Activated T-cell treated with anti-CD3 and anti-CD28 coated beads, Interleukin-2, amount 50 U/mL, for 48 hours (primary cell): ENCODE measurements around the gene CHTF18.
"Not testable (repeated sequence)": the region's sequence is repeated elsewhere in the genome, so short reads cannot be mapped to it uniquely, and the experiment has no call there.

Source experiments
- DNase-seq, 2 experiments: peaks; one replicate each; pipeline ENCODE4 v3.0.0-alpha.2; 2020

CHTF18 gene

DNA sequence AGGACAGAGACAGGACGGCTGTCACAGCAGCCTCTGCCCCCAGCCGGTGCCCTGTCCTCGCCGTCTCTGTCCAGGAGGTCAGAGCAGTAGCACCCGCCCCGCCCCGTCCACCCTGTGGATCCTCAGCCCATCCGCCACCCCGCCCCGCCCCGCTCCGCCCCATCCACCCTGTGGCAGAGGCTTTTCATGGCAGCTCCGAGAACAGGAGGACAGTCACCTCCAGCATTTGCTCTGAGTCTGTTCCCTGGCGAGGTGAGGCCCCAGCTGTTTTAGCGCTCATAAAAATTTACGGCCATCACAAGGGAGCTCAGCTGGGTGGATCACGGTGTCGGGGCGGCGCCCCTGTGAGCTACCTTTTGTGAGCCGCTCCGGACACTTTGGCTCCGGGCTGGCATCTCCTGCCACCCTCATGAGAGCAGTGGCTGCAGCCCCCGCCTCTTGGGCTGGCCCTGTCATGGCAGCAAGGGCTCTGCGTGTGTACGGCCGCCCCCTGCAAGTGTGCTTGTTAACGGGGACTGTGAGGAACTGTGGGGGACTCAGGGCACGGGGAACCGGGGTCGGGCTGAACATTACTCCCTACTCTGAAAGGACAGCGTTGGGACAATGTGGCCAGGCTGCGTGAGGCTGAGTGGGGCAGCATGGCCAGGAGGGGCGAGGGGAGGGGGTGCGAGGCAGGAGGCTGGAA, 44.4 kb downstream of the CHTF18 start:
- no peak for DNase-seq

DNA sequence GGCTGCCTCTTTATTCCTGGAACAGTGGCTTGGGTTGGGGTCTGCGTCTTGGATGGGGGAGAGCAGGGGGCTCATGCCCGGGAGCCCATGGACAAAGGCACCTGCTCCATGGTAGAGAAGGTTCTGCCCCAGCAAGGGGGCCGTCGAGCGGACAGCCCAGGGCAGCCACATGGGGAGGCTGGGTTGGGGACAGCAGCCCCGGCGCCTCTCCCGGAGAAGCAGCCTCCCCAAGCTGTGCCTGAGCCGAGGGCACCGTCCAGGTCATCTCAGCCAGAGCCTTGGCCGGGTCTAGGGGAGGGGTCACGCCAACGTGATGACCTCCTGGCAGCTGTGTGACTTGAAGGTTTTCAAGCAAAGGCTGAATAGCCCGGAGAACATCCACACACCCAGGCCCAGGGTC, 45.0 kb downstream of the CHTF18 start:
- DNase-seq = no peak

DNA sequence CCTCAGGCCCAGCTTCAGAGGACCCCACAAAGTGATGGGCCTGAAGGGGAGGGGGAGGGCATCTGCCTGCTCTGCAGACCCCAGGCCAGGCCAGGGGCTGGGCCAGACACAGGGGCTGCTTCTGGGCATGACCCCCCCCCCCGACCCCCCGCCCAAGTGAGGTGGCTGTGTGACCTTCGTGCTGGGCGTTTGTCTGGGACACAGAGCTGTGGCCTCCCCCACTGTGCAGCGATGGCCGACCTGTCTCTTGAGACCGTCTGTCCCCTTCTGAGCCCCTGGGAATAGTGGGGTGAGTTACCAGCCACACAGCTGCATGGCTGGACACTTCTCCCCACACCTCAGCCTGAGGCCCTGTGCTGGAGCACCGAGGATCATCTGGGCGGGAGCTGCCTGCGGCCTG, 47.0 kb downstream of the CHTF18 start:
- no peak for DNase-seq

DNA sequence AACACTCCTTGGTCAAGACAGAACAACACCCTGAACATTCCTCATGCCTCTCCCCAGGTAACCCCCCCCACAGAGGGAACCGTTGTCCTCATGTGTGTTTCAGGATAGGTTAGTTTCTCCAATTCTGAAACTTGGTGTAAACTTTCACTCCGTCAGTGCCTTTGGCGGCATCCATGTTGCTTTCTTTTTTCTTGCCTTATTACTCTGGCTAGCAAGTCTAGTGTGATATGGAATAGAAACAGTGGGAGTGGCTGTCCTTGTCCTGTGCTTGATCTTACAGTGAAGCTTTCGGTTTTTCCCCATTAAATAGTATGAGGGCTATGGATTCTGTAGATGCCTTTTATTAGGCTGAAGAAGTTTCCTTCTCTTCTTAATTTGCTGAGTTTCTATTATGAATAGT, 47.8 kb downstream of the CHTF18 start:
- no peak for DNase-seq

DNA sequence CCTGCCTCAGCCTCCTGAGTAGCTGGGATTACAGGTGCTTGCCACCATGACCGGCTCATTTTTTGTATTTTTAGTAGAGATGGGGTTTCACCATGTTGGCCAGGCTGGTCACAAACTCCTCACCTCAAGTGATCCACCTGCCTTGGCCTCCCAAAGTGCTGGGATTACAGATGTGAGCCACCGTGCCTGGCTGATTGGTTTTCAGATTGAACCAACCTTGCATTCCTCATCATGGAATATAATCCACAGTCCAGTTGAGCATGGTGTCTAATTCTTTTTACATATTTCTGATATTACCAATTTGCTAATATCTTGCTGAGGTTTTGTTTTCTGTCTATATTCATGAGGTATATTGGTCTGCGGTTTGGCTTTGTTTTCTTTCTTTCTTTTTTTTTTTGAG, 48.4 kb downstream of the CHTF18 start:
- not testable (repeated sequence) for DNase-seq

DNA sequence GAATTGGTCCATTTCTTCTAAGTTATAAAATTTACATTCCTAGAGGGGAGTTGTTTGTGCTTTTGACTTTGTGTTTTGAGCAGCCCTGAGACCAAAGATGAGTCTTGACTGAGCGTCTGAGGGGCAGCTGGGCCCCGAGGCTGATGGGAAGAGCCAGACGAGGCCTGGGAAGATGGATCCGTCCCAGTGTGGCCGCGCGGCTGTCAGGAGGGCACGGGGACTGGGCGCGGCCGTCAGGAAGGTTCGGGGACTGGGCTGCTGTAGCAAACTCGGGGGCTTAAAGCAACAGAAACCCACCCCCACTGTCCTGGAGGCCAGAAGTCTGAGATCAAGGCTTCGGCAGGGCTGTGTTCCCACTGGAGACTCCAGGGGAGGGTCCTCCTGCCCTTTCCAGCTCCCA, 50.3 kb downstream of the CHTF18 start:
- no peak for DNase-seq

DNA sequence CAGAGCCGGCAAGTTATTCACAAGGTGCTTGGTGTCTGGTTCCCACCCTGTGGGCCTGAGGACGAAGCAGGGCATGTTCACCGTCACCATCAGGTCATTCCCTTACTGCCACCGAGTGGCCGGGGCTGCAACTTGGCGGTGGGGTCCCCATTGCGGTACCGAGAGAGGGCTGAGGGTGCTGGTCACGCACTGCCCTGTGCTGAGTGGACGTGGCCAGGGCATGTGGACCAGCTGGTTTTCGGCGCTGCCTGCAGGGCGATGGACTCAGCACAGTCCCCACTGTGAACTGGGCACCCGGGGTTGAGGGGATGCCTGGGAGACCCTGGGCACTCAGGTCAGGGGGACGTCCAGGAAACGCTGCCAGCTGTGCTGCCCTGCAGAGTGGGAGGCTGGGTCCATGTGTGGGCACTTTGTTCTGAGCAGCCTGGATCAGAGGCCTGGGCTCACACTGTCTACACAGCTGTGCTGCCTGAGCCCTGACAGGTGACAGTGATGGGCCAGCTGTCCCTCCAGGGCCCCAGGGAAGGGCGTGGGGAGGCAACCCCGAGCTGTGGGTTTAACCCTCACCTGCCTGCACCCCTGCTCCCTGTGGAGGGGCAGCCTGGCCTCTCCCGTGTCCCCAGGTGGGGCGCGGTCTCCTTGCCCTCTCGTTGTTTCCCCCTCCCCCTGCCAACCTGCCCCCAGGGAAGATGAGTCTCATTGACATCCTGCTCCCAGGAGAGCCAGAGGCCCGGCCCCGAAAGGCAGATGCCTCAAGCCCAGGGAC, 51.4 kb downstream of the CHTF18 start:
- DNase-seq = no peak

DNA sequence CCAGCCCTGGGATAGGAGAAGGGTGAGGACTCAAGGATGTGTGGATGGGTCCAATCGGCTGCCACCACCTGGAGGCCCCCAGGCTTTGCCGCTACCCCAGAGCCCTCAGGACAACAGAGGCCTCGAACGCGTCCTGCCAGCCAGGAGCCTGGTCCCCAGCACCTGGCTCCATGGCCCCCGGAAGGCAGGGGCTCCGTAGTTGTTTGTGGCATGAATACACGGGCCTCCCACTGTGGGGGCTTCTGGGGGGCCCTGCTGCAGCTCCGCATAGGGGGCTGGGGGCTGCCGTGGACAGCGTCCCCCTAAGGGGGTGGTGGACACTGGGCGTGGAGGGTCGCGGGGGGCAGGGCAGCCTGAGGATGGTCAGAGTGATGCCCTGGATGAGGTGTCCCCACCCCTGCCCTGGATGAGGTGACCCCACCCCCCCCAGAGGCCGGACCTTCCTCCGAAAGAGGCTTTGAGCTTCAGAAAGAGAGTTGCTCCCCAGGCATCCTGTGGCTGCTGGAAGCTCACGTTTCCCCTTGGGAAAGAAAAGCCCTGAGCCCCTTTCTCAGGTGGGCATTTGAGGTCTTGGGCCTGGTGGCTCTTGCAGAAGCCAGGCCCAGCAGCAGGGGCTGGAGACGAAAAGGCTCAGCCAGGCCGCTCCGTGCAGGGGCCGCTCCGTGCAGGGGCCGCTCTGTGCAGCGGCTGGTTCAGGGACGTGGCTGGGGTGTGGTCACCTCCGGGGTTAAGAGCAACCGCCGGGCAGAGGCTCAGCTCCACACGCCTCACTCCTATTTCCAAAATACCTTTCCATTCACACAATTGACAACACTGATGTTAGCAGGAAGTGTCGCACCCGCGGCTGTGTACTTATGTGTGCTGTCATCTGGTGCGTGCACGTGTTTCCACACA, 52.4 kb downstream of the CHTF18 start:
- no peak for DNase-seq

DNA sequence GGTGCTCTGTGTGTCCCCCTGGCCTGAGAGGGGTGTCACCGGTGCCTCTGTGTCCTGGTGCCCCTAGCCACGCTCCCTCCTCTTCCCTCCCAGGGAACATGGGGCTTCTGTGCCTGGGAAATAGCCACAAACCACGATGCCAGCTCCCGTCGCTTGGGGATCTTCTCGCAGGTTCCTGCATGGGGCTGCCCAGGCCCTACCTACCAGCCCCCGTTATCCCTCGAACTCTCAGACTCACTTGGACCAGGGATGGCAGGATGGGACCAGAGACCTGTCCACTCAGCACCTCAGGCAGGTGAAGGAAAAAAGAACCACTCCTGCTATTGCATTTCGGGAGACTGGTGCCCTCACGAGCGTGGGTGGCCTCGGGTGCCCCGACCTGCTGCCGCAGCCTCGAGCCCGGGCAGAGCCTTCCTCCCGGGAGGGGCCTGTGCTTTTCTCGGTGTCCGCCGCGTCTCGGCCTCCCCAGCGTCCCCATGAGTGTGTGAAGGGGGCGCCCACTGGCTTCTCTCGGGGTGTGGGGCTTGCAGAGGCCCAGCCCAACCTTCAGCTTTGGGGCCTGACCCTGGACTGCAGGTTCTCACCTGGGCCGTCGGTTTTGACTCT, 53.1 kb downstream of the CHTF18 start:
- no peak for DNase-seq

DNA sequence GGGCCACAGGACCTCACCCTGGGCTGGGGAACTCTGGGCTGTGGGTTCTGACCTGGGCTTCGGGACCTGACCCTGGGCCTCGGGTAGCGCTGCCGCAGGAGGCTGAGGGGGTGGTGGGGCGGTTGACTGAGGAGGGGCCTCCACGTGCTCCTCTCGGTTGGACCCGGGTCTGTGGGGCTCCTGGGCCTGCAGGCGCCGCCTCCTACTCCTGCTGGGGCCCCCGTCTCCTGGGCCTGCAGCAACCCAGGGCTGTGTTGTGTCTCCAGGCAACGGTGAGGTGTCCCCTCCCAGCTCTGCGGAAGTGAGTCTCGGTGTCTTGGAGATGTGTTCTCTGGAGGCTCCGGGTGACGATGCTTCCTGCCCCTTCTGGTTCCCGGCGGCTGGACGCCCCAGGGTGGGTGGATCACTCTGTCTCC, 53.6 kb downstream of the CHTF18 start:
- no peak for DNase-seq

DNA sequence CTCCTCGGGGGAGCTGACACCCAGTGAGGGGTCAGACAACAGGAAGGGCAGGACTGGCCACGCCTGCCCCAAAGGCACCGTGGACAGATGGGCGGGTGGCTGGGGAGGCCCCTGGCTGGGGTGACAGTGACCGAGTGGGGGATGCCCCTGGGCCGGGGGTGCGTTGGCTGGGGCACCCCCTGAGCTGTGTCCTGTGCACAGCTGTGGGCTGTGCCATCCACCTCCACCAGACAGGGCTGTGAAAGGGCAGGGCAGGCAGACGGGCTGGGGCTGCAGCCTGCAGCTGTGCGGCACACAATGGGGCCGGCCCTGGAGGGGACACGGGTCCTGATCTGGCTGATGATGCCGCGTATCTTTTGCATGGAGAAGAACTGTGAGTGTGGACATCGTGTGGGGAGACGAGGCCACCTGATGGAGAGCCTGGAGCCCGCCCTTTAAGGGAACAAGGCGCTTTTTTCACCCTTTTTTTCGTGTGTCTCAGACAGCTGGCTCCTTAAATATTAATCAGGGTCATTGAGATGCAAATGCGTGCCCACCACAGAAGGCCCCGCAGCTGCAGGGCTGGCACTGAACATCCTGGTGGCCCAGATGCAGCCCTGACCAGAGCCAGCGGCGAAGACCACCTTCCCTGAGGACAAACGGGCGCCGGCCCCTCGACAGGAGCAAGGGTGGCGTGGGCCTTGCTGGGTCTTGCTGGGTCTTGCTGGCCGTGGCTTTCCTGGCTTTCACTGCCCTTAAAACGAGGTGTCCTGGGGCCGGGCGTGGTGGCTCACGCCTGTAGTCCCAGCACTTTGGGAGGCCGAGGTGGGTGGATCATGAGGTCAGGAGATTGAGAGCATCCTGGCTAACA, 54.5 kb downstream of the CHTF18 start:
- no peak for DNase-seq

DNA sequence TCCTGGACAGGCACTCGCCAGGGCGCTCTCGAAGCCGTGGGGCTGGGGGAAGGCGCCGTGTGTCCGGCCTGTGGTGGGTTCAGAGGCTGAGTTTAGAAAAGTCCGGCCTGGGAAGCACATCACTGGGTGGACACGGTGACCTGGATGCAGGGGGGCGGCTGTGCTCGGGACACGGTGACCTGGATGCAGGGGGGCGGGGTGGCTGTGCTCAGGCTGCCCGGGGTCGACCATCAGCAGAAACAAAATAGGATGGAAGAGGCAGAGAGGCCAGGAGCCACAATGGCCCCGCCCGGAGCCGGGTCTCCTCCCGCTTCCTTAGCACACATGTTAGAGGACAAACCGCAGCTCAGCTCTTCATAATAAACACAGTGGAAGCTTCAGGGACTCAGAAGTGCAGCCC, 55.4 kb downstream of the CHTF18 start:
- no peak for DNase-seq

DNA sequence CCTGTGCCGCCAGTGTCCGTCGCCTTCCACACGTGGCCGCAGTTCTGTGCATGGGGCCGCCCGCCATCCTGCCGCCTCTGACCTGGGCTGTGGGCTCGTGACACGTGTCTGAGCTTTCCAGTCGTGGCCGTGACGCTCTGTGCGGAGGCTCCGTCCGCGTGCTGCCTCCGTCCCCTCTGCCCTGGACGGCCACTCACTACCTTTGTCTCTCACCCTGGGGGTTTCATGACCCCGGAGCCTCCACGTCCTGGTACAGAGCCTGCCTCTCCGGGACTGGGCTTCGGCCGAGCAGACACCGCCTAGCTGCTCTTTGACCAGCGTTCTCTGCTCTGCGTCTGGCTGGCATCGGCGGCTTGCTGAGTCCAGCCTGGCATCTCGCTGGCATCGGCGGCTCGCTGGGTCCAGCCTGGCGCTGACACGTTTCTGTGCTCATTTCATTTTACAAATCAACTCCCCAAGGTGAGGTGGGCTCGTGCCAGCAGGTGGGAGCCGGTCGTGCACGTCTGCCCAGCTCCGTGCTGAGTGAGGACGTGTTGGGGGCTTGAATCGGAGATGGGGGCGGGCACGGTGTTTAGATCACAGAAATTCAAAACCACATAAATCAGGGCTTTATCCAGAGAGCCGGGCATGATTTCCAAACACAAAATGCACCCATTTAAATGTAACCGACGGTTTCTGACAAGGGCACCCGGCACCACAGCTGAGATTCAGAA, 56.4 kb downstream of the CHTF18 start:
- no peak for DNase-seq

DNA sequence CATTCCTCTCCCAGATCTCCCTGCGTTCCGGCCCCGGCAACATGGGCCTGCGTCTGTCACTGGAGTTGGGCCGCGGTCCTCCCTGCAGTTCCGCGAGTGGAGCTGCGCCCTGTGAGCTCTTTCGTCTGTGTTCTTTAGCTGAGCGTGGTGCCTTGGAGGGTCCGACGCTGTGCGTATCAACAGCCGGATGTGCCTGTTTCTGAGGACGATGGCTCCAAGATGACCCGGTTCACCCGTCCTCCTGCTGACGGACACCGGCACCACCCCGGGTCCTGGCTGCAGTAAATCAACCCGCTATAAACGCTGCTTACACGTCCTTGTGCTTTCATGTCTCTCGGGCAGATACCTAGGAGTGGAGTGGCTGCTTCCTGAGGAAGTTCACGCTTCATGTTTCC, 56.9 kb downstream of the CHTF18 start:
- no peak for DNase-seq

DNA sequence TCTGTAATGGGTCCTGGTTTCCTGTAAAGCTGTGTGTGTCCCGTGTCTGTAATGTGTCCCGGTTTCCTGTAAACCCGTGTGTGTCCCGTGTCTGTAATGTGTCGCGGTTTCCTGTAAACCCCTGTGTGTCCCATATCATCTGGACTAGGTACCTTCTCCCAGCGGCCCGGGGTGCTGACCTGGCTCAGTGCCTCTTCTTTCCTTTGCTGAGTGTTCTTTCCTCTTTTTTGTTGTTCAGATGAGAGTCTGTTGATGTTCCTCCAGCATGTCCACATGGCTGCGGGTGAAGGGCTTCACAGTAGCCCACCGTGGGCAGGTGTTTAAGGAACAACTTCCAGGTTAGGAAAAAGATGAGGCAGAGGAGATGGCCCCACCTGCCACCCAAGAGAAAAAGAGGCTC, 58.7 kb downstream of the CHTF18 start:
- DNase-seq = no peak
